ENCODE results near the gene ACAT2. TPM values are rescaled to one million over a fixed set of nuclear protein-coding genes. Genes with fewer than 3 reads are reported as not detected.

Gene ACAT2
- polyA plus RNA-seq, 1 donor from 2014 or later: 143 TPM

DNA sequence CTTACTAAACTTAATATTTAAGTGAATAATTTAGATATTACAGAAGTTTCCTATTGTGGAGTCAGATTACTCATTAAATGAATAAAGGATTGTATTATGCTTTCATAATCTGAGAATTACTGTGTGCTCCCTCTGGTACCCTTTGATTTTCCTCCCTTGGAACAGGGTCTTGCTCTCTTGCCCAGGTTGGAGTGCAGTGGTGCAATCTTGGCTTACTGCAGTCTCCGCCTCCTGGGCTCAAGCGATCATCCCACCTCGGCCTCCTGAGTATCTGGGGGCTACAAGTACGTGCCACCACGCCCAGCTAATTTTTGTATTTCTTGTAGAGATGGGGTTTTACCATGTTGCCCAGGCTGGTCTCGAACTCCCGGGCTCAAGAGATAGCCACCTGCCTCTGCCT, 24.9 kb upstream of the ACAT2 start:
- Histone ChIP-seq H2AFZ (ENCODE audit: low read depth, low read length) (no peak overlapping the region), H3K4me2 (ENCODE audit: low read length) (no peak overlapping the region), H3F3A (ENCODE audit: insufficient read depth, low read length, poor library complexity, severe bottlenecking) (no peaks in the 10 kb centered on the region), H3K9me2 (ENCODE audit: insufficient read depth, low read length) (no peaks in the 10 kb centered on the region), H3K9me3 (ENCODE audit: low read length) (no peaks in the 10 kb centered on the region), H3K79me2 (replicated peaks; ENCODE audit: insufficient read depth, low read length) (peaks cover 84% of the 10 kb centered on the region), H3K9ac (ENCODE audit: low read length) (no peak overlapping the region), H3K27me3 (ENCODE audit: insufficient read depth, low read depth, low read length) (no peaks in the 10 kb centered on the region), H3K27ac (ENCODE audit: low read length) (no peak overlapping the region), H3K36me3 (ENCODE audit: insufficient read depth, low read length) (peaks cover under 1% of the 10 kb centered on the region), H3K4me3 (ENCODE audit: low read length) (no peak overlapping the region), H4K20me1 (ENCODE audit: insufficient read depth) (peaks cover 15% of the 10 kb centered on the region)
- TF ChIP-seq EZH2 (IDR thresholded peaks at IDR 0.05; ENCODE audit: borderline replicate concordance, insufficient read depth, low read length, poor library complexity, severe bottlenecking): no peak
- no peak for TF ChIP-seq EP300 (conservative IDR thresholded peaks at IDR 0.05; ENCODE audit: poor library complexity, severe bottlenecking)
- no peak for TF ChIP-seq TAF1 (IDR thresholded peaks at IDR 0.05; ENCODE audit: low read depth)
- no peak for TF ChIP-seq MXI1 (conservative IDR thresholded peaks at IDR 0.05; ENCODE audit: poor library complexity, severe bottlenecking)
- TF ChIP-seq, protein P1, sequence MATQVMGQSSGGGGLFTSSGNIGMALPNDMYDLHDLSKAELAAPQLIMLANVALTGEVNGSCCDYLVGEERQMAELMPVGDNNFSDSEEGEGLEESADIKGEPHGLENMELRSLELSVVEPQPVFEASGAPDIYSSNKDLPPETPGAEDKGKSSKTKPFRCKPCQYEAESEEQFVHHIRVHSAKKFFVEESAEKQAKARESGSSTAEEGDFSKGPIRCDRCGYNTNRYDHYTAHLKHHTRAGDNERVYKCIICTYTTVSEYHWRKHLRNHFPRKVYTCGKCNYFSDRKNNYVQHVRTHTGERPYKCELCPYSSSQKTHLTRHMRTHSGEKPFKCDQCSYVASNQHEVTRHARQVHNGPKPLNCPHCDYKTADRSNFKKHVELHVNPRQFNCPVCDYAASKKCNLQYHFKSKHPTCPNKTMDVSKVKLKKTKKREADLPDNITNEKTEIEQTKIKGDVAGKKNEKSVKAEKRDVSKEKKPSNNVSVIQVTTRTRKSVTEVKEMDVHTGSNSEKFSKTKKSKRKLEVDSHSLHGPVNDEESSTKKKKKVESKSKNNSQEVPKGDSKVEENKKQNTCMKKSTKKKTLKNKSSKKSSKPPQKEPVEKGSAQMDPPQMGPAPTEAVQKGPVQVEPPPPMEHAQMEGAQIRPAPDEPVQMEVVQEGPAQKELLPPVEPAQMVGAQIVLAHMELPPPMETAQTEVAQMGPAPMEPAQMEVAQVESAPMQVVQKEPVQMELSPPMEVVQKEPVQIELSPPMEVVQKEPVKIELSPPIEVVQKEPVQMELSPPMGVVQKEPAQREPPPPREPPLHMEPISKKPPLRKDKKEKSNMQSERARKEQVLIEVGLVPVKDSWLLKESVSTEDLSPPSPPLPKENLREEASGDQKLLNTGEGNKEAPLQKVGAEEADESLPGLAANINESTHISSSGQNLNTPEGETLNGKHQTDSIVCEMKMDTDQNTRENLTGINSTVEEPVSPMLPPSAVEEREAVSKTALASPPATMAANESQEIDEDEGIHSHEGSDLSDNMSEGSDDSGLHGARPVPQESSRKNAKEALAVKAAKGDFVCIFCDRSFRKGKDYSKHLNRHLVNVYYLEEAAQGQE (IDR thresholded peaks at IDR 0.05; ENCODE audit: borderline replicate concordance): no peak
- no peak for TF ChIP-seq POLR2AphosphoS5 (IDR thresholded peaks at IDR 0.05)
- TF ChIP-seq, protein P2, sequence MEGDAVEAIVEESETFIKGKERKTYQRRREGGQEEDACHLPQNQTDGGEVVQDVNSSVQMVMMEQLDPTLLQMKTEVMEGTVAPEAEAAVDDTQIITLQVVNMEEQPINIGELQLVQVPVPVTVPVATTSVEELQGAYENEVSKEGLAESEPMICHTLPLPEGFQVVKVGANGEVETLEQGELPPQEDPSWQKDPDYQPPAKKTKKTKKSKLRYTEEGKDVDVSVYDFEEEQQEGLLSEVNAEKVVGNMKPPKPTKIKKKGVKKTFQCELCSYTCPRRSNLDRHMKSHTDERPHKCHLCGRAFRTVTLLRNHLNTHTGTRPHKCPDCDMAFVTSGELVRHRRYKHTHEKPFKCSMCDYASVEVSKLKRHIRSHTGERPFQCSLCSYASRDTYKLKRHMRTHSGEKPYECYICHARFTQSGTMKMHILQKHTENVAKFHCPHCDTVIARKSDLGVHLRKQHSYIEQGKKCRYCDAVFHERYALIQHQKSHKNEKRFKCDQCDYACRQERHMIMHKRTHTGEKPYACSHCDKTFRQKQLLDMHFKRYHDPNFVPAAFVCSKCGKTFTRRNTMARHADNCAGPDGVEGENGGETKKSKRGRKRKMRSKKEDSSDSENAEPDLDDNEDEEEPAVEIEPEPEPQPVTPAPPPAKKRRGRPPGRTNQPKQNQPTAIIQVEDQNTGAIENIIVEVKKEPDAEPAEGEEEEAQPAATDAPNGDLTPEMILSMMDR (IDR thresholded peaks at IDR 0.05; ENCODE audit: poor library complexity, severe bottlenecking): no peak
- TF ChIP-seq RAD21 (conservative IDR thresholded peaks at IDR 0.05): no peak
- TF ChIP-seq SMC3 (conservative IDR thresholded peaks at IDR 0.05; ENCODE audit: poor library complexity): no peak

DNA sequence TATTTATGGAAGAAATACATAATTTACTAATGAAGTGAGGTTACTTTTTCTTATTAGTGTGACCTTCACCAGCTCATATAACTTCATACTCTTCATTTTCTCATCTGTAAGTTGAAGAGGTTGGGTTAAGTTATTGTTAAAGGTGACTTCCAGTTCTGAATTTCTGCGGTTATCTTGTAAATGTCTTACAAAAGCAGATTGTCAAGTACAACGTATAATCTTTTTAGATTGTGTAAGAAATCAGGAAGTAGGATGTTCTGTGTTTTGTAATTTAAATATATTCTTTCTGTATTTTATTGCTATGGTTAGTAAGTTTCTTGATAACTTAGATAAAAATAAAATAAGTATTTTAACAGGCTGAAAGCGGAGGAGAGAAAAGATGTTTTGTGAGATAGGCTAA, 22.5 kb upstream of the ACAT2 start:
- Histone ChIP-seq H3K27ac (ENCODE audit: low read length) (no peak overlapping the region), H4K20me1 (ENCODE audit: insufficient read depth) (peaks cover 12% of the 10 kb centered on the region), H2AFZ (ENCODE audit: low read depth, low read length) (no peak overlapping the region), H3K36me3 (ENCODE audit: insufficient read depth, low read length) (peaks cover 12% of the 10 kb centered on the region), H3K27me3 (ENCODE audit: insufficient read depth, low read depth, low read length) (no peaks in the 10 kb centered on the region), H3F3A (ENCODE audit: insufficient read depth, low read length, poor library complexity, severe bottlenecking) (no peaks in the 10 kb centered on the region), H3K4me2 (ENCODE audit: low read length) (no peak overlapping the region), H3K79me2 (replicated peaks; ENCODE audit: insufficient read depth, low read length) (peaks cover 61% of the 10 kb centered on the region), H3K9me3 (ENCODE audit: low read length) (no peaks in the 10 kb centered on the region), H3K4me3 (ENCODE audit: low read length) (no peak overlapping the region), H3K9ac (ENCODE audit: low read length) (no peak overlapping the region), H3K9me2 (ENCODE audit: insufficient read depth, low read length) (no peaks in the 10 kb centered on the region)
- TF ChIP-seq MXI1 (conservative IDR thresholded peaks at IDR 0.05; ENCODE audit: poor library complexity, severe bottlenecking) (no peak), EZH2 (IDR thresholded peaks at IDR 0.05; ENCODE audit: borderline replicate concordance, insufficient read depth, low read length, poor library complexity, severe bottlenecking) (no peak), TAF1 (IDR thresholded peaks at IDR 0.05; ENCODE audit: low read depth) (no peak), EP300 (conservative IDR thresholded peaks at IDR 0.05; ENCODE audit: poor library complexity, severe bottlenecking) (no peak), SMC3 (conservative IDR thresholded peaks at IDR 0.05; ENCODE audit: poor library complexity) (no peak), RAD21 (conservative IDR thresholded peaks at IDR 0.05) (no peak), POLR2AphosphoS5 (IDR thresholded peaks at IDR 0.05) (no peak)
- TF ChIP-seq, protein P1 (IDR thresholded peaks at IDR 0.05; ENCODE audit: borderline replicate concordance): no peak
- TF ChIP-seq, protein P2 (IDR thresholded peaks at IDR 0.05; ENCODE audit: poor library complexity, severe bottlenecking): no peak
